ENCODE measurements around the gene CCT7.

CCT7 gene

DNA sequence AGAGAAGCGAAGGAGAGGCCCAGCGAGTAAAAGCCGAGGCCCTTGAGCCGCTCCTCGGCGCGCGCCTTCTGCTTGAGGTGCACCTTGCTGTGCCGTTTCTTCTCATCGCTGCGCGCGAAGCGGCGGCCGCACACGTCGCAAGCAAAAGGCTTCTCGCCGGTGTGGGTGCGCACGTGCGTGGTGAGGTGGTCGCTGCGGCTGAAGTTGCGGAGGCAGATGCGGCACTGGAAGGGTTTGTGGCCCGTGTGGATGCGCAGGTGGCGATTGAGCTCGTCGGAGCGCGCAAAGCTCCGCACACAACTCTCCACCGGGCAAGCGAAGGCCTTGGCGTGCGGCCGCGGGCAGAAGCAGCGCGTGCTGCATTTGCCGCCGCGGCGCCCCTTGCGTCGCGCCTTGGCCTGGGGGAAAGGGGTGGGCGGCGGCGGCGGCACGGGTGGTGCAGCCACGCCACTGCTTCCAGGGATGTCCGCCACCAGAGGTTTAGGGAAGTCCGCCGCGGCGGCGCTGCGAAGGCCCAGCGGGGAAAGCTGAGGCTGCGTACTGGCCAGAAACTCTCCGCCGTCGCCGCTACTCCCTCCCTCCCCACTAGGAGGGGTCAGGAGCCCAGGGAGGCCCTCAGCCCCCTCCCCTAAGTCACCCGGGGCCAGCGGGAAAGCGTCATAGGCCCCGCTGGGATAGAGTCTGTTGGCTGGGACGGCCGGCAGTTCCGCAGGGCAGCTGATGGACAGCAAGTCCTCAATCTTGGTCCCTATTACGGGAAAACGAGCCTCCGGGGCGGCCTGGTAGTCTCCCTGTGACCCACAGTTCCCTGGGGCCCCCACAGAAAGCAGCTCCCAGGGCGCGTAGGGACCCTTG, 57.6 kb downstream of the CCT7 start:
- DNase-seq = no peak

DNA sequence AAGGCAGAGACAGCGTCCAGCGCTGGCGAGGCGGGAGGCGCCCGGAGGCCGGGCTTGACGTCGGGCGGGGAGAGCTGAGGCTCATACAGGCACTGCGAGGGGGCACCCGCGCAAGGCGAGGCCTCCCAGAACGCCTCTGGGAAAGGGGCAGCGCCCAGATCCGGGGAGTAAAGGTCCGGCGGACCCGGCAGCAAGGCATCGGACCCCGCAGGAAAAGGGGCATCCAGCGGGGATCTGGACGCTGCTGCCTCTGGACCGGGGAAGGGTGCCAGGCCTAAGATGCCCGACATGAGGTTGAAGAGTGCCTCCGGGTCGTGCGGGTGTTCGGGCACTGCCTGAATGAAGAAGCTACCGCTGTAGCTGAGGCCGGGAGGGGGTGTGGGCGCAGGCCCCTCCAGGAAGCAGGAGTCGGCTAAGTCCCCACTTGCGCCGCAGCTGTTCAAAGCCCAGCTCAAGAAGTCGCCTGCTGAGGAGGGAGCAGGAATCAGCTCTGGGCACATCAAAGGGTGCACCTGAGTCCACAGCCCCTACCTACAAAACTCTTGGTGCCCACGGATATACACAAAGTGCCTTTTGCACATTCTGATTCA, 58.3 kb downstream of the CCT7 start:
- DNase-seq = no peak

DNA sequence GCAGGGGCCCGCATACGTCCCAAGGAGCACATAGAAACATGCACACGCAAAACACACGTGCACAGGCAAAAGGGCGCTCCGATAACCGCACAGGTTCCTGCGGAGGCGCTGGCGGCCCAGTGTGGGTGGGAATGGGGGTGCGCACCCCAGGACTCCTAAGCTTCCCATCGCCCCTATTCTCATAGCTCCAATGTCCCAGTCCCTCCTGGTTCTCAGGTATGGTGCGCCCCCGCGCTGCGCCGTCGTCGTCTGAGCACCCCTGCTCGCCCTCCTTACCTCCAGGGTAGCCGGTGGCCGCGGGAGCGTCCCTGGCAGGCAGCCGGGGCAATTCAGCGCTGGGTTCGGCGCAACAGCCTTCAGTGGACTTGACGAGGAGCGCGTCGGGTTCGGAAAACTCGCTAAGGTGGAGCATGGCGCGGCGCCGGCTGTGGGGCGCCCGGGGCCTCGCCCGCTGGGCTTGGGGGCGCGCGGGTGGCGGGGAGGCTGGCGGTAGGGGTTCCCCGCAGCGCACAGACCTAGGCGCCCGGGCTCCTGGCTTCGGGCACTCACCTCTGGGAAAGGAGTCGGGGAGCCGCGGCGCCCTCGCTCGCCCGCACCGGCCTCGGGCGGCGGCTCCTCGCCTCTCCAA, 58.9 kb downstream of the CCT7 start:
- no peak for DNase-seq

DNA sequence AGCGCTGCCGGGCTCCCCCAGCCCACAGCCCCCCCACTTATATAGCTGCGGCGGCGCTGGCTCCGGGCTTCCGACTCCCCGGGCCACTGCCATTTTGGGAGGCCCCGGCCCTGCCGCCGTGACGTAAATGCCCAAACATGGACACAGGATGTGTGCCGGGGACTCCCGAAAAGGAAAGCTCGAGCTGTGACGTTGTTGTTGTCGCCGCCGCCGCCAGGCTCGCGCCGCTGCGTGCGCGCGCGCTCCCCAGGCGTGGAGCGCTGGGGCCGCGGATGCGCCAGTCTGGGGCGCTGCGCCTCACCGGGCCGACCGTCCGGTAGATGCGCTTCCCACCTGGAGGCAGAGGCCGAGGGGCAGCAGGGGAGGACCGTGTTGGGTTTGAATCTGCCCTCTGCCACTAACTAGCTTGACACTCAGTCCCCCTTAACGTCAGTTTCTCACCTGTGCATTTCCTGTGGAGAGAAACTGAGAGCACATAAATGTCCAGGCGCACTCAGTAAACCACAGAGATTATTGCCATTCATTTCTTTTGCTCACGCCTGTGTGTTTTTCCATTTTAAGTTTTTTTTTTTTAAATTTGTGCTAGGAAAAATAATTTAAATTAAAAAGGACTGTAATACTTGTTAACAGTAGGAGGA, 59.5 kb downstream of the CCT7 start, which contains the start of gene EGR4:
Gene EGR4, minus strand, starts transcription at position 15 of the 638 bp plus-strand sequence. CDS start 231 bp downstream, outside the sequence.
- peak in 25 of 51 donors; percentile 27 to 84 (median 54) for DNase-seq

DNA sequence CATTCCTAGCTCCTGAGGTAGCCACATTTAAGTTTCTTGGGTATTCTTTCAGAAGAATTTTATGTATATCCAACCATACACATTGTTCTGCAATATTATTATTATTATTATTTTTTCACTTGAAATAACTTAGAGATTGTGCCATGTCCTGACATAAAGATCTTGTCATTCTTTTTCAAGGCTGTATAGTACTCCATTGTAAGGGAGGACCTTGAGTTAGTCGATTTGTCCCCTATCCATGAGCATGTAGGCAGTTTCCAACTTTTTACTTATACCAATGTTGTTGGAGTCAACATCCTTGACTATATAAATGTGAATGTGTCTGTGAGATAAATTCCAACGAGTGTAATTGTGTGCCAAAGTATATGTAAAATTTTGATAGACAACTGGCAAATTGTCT, 60.1 kb downstream of the CCT7 start:
- DNase-seq = no peak

DNA sequence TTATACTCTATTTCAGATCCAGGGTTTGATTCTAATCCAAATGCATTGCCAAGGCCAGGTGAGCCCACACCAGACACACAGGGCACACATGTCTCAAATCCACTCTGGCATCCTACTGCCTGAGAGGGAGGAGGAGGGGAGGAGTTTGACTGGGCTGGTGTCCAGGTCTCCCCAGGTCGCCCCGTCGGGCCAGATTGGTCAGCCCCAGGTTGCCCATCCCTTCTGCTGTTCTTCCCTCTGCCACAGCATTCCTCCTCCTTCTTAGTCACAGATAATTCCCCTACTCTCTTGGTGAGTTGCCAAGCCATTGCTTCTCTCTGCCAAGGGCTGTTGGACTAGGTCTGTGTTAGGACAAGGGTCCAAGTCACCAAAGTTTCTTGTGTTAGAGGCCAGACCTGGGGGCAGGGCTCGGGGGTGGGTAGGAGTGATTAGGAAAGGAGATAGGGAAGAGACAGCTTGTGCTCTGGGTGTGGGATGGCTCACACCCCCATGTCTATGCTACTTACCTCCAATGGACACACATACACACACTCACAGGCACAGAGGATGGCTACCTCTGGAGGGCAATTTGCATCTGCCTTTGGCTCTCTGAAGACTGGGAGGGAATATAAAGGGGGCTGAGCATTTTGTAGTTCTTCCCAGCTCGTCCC, 61.8 kb downstream of the CCT7 start:
- no peak for DNase-seq

DNA sequence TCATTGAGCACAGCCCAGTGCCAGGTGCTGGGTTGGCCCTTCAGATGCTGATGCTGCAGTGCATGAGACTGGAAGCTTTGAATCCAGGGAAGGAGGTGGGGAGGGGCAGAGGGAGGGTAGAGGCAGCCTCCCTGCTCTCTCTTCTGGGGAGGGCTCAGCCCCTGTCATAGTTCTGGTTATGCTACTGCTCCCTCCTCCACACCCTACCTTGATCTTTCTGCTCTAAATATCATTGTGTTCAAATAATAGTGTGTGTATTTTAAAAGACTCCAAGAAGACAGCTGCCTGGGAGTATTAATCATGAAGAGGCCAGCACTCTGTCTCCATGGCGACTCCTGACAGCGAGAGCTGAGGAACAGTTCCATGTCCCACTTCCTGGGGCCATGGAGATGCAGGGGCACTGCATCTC, 63.0 kb downstream of the CCT7 start:
- DNase-seq = peak in 9 of 51 donors; percentile 6 to 60 (median 17)

DNA sequence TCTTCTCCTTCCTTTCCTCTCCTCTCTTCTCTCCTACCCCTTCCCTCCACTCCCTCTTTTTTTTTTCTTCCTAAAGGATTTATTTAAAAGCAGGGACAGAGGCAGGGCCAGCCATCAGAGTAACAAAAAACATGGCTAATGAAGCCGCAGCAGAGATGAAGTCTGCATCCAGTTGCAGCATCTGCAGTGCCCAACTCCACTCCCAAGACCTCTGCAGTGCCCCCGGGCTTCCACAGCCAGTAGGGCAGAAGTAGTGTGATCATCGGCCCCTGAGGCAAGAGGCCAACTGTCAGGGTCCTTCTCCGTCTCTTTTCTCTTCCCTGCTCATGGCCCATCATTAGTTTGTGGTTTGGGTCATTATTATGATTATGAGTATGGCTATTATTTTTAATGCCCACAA, 63.5 kb downstream of the CCT7 start:
- DNase-seq = no peak

DNA sequence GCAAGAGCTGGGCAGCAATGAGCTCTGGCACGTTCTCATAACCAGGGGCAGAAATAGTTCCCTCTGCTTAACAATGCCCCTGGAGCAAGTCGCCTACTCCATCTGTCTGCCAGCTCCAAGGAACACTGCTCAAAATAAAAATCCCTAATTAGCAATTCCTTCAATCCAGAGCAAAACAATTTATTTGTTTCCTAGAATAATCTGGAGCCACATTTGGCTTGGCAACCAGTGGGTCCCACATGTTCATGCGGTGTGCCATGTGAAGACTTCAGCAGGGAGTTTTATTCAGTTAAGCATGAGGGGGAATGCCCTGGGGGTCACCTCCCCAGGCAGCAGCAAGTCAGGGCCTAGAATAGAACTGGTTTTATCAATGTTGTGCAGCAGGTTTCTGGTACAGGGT, 66.8 kb downstream of the CCT7 start:
- no peak for DNase-seq

DNA sequence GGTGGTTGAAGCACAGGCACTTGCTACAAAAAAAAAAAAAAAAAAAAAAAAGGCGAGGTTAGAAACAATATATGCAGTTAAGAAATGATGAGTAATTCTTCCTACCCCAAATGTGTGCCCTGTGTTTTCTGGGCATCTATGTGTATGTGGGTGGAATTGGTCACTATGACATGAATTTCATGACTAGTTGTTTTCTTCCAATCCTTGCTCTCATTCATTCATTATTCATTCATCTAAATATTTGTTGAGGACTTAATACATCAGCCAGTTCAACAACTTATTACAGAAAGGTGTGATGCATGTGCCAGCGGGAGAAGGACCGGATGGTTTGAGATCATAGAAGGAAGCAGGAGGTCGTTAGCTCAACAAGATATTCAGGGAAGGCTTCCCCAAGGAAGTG, 67.5 kb downstream of the CCT7 start:
- DNase-seq = no peak
